AG09309 (cell line): ENCODE measurements around the gene RPAIN.

ENCODE experiments used
- DNase-seq: peaks from one replicate; pipeline ENCODE4 v3.0.0-alpha.2; 2010; ENCODE audit warnings: low read depth
- H3K4me3 ChIP-seq: 2 replicates; pipeline ENCODE4 v1.5.1; 2011; ENCODE audit warnings: mild to moderate bottlenecking, low read depth, low read length, moderate library complexity; ENCODE audit not compliant: control insufficient read depth
- TF ChIP-seq, protein P1 (sequence below): IDR thresholded peaks from 2 replicates; pipeline ENCODE4 v1.5.1; 2011; ENCODE audit warnings: mild to moderate bottlenecking, low read depth, low read length, inconsistent platforms; ENCODE audit not compliant: insufficient read depth, control insufficient read depth; ENCODE audit errors: missing control alignments

Gene RPAIN

DNA sequence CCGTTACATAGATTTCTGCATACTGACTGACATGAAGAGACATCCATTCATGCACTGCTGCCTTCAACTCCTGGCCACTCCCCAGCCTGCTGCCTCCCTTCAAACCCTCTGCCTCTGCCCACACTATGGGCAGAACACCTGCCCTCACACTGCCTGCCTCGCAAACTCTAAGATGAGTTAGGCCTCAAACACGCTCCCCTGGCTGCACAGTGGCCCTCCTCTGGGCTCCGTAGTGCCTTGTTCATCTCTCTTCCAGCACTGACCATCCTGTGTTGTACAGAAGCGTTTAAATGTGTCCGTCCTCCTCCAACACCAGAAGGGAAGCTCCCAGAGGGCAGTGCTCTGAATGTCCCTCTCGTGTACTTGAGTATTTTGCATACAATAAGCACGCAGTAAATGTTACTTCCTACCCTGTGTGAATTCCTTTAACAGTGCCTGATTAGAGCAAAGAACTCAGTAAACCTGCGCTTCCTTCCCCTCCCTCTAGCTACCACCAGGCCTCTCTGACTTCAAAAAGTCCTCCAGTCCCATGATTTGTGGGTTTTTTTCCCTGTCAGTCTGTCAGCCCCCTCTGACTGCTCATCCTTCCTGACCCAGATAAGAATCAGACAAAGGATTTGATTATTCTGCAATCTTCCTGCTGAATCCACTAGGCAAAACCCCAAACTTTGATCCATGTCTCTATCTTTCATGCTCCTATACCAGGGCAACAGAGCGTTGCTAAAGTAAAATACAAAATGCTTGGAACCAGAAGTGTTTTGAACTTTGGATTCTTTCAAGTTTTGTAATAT lies 44.9 kb downstream of the RPAIN start:
- DNase-seq, result no peak
- TF ChIP-seq, protein P1, sequence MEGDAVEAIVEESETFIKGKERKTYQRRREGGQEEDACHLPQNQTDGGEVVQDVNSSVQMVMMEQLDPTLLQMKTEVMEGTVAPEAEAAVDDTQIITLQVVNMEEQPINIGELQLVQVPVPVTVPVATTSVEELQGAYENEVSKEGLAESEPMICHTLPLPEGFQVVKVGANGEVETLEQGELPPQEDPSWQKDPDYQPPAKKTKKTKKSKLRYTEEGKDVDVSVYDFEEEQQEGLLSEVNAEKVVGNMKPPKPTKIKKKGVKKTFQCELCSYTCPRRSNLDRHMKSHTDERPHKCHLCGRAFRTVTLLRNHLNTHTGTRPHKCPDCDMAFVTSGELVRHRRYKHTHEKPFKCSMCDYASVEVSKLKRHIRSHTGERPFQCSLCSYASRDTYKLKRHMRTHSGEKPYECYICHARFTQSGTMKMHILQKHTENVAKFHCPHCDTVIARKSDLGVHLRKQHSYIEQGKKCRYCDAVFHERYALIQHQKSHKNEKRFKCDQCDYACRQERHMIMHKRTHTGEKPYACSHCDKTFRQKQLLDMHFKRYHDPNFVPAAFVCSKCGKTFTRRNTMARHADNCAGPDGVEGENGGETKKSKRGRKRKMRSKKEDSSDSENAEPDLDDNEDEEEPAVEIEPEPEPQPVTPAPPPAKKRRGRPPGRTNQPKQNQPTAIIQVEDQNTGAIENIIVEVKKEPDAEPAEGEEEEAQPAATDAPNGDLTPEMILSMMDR, result no peak
- H3K4me3 ChIP-seq, result no peak overlapping the region

DNA sequence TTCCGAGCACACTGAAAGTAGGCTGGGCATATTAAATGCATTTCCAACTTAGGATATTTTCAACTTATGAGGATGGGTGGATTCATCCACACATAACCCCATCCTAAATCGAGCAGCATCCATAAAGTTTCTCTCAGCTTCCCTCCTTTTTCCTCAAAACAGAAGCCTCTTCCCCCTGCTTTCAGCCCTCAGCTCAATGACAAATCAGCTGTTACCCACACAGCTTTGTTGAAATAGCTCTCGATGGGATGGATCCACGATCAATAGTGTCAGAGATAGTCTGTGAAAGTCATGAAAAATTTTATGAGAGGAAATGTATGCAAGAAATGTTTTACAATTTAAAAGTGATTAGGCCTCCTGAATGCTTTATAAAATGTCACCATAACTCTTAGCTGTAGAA lies 46.3 kb downstream of the RPAIN start:
- no peak for DNase-seq
- TF ChIP-seq, protein P1, result no peak
- H3K4me3 ChIP-seq, result no peak overlapping the region

DNA sequence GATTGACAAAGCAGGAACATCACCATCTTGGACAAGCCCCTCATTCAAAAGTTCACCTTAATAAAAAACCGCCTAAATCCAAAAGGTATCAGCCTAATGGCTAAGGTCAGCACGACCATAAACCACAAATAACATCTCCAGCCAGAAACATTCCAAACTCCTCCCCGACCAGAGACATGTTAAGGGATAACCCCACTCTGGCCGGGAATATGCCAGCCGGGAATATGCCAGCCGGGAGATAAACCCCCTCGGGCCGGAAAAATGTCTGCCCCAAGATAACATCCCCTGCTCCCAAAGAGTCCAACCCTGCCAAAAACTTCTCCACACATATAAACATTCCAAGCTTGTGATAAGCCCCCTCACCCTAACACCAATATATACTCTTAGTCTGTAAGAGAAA lies 47.4 kb downstream of the RPAIN start:
- peak overlapping the region; percentile 89 for H3K4me3 ChIP-seq
- TF ChIP-seq, protein P1, result no peak
- DNase-seq, result no peak

DNA sequence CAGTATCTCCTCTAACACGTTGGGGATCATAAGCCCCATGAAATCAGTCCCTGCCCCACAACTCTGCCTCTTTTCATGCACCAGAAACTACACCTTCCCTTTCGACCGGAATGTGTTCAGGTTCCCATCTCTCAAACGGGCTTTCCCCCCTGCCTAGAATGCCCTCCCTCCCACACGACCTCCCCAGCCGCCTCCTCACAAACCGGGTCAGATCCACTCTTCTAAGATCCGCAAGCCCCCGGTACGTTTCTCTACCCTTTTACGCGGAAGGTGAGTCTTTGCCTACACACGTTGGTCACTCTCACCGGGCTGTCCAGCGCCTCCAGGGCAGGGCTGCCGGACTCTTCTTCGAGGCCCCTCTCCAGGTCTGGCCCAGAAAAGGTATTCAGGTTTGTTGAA lies 48.1 kb downstream of the RPAIN start:
- TF ChIP-seq, protein P1, result no peak
- H3K4me3 ChIP-seq, result peak overlapping the region; percentile 89
- DNase-seq, result no peak

DNA sequence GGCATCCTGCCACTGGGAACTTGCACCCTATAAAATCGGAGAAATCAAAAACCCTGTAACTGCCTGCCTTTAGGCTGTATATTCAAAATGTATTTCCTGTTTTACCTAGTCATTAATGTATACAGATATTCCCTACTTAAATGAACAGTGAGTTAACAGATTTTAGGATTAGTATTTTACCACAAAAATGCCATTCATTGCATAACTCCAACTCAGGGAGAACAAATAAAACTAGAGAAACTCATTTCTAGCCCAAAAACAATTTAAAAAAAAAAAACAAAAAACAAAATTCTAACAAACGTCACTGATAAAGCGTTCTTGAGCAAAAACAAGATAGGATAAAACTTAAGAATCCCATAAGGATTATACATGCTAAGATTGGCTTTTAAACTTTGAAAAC lies 52.5 kb downstream of the RPAIN start:
- no peak for DNase-seq
- H3K4me3 ChIP-seq, result no peak overlapping the region
- TF ChIP-seq, protein P1, result no peak

DNA sequence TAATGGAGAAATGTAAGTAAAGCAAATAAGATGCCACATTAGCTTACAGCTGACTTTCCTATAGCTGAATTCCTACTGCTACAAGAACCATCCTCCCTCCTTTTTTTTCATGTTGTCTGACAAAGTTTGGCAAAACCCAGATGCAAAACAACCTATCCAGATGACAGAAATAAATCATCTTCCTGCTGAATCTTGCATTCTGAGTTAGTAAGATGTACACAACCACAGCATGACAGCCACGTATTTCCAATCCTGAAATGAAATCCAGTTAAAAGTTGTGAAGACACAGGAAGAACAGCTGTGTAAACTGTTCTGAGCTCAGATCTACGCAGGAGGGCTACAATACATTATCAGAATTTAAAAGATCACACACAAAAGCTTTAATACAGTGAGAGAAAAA lies 53.9 kb downstream of the RPAIN start:
- TF ChIP-seq, protein P1, result no peak
- H3K4me3 ChIP-seq, result no peak overlapping the region

More for the DNA sequence above, 53.9 kb downstream of the RPAIN start:
- DNase-seq, result no peak
